Measurements from ENCODE around the gene SETX.

Gene SETX

GRCh38 chr9:132224645-132225044, 130.1 kb downstream of the SETX start:
- Mint-ChIP-seq H3K9me3 (no peaks in the 10 kb centered on the region), H3K27ac (no peak overlapping the region), H3K27me3 (ENCODE audit: low read depth) (peaks cover 50% of the 10 kb centered on the region), H3K4me1 (no peaks in the 10 kb centered on the region), H3K36me3 (ENCODE audit: low read depth) (no peaks in the 10 kb centered on the region), H3K4me3 (no peak overlapping the region)
- TF ChIP-seq CTCF (IDR thresholded peaks at IDR 0.05; ENCODE audit: unreplicated experiment in 3 of 3): no peak

GRCh38 chr9:132221941-132222340, 132.8 kb downstream of the SETX start:
- Mint-ChIP-seq H3K4me3 (no peak overlapping the region), H3K36me3 (ENCODE audit: low read depth) (no peaks in the 10 kb centered on the region), H3K27ac (no peak overlapping the region), H3K4me1 (no peaks in the 10 kb centered on the region), H3K27me3 (ENCODE audit: low read depth) (peaks cover 41% of the 10 kb centered on the region), H3K9me3 (no peaks in the 10 kb centered on the region)
- TF ChIP-seq CTCF (IDR thresholded peaks at IDR 0.05; ENCODE audit: unreplicated experiment in 3 of 3): no peak

GRCh38 chr9:132218208-132218607, 136.6 kb downstream of the SETX start:
- Mint-ChIP-seq H3K27me3 (ENCODE audit: low read depth) (peaks cover 36% of the 10 kb centered on the region), H3K4me1 (peaks cover 8% of the 10 kb centered on the region), H3K4me3 (no peak overlapping the region), H3K36me3 (ENCODE audit: low read depth) (no peaks in the 10 kb centered on the region), H3K9me3 (no peaks in the 10 kb centered on the region), H3K27ac (no peak overlapping the region)
- TF ChIP-seq CTCF (IDR thresholded peaks at IDR 0.05; ENCODE audit: unreplicated experiment in 3 of 3): no peak

- H3K27me3 Mint-ChIP-seq (ENCODE audit: low read depth): peaks cover 30% of the 10 kb centered on the region
- H3K27ac Mint-ChIP-seq: no peak overlapping the region
- peaks cover 8% of the 10 kb centered on the region for H3K4me1 Mint-ChIP-seq
- H3K36me3 Mint-ChIP-seq (ENCODE audit: low read depth): no peaks in the 10 kb centered on the region
- no peak overlapping the region for H3K4me3 Mint-ChIP-seq
- no peak for TF ChIP-seq CTCF (IDR thresholded peaks at IDR 0.05; ENCODE audit: unreplicated experiment in 3 of 3)
- H3K9me3 Mint-ChIP-seq: no peaks in the 10 kb centered on the region
These were observed 137.7 kb downstream of the SETX start for GRCh38 chr9:132216861-132217619.

GRCh38 chr9:132214027-132214622, 140.7 kb downstream of the SETX start:
- H3K27me3 Mint-ChIP-seq (ENCODE audit: low read depth): peaks cover 30% of the 10 kb centered on the region
- H3K9me3 Mint-ChIP-seq: no peaks in the 10 kb centered on the region
- no peak for TF ChIP-seq CTCF (IDR thresholded peaks at IDR 0.05; ENCODE audit: unreplicated experiment in 3 of 3)
- peak overlapping the region in 1 of 3 experiments; percentile 40 for H3K27ac Mint-ChIP-seq
- peak overlapping the region in 1 of 3 experiments; percentile 31 for H3K4me3 Mint-ChIP-seq
- peaks cover 8% of the 10 kb centered on the region for H3K4me1 Mint-ChIP-seq
- H3K36me3 Mint-ChIP-seq (ENCODE audit: low read depth): no peaks in the 10 kb centered on the region

- no peaks in the 10 kb centered on the region for H3K36me3 Mint-ChIP-seq (ENCODE audit: low read depth)
- H3K4me3 Mint-ChIP-seq: no peak overlapping the region
- peaks cover 32% of the 10 kb centered on the region for H3K27me3 Mint-ChIP-seq (ENCODE audit: low read depth)
- TF ChIP-seq CTCF (IDR thresholded peaks at IDR 0.05; ENCODE audit: unreplicated experiment in 3 of 3): no peak
- no peak overlapping the region for H3K27ac Mint-ChIP-seq
- peaks cover 8% of the 10 kb centered on the region for H3K4me1 Mint-ChIP-seq
- no peaks in the 10 kb centered on the region for H3K9me3 Mint-ChIP-seq
These were observed 143.2 kb downstream of the SETX start for GRCh38 chr9:132211570-132211969.
